SU-DHL-6 (cell line): ENCODE data around the gene SLC25A1.

ENCODE experiments used
- H2AFZ ChIP-seq: fragments of 200-600 bp; sonication (generic); 2 replicates; pipeline ENCODE4 v1.6.1; 2014; ENCODE audit warnings: low read depth, mild to moderate bottlenecking, moderate library complexity, mixed read lengths, antibody characterized with exemption, low read length; ENCODE audit not compliant: severe bottlenecking
- H3F3A ChIP-seq: fragments of 200-600 bp; shearing (Covaris generic); 2 replicates; pipeline ENCODE4 v1.6.0; 2016; ENCODE audit warnings: antibody characterized with exemption, mild to moderate bottlenecking; ENCODE audit not compliant: insufficient read depth
- H3K27ac ChIP-seq: fragments of 200-600 bp; sonication (generic); 2 replicates; pipeline ENCODE4 v1.5.1; 2016; ENCODE audit warnings: low read depth, mild to moderate bottlenecking, low read length, moderate library complexity, mixed read lengths
- H3K27me3 ChIP-seq: fragments of 200-600 bp; sonication (generic), shearing (Covaris generic); 2 replicates; pipeline ENCODE4 v1.6.0; 2014; ENCODE audit warnings: mild to moderate bottlenecking, low read length
- H3K36me3 ChIP-seq: fragments of 200-600 bp; sonication (generic); 2 replicates; pipeline ENCODE4 v1.6.1; 2014; ENCODE audit warnings: mild to moderate bottlenecking, low read length, mixed read lengths
- H3K4me2 ChIP-seq: fragments of 300-600, 200-600 bp; shearing (Covaris generic), sonication (generic); 2 replicates; pipeline ENCODE4 v1.6.0; 2014; ENCODE audit warnings: low read length, low read depth, mild to moderate bottlenecking; ENCODE audit not compliant: poor library complexity, severe bottlenecking
- H3K4me3 ChIP-seq: fragments of 200-600 bp; sonication (generic); 2 replicates; pipeline ENCODE4 v1.5.1; 2014; ENCODE audit warnings: antibody characterized with exemption, low read length, mild to moderate bottlenecking, mixed read lengths; ENCODE audit not compliant: insufficient read depth, poor library complexity, severe bottlenecking
- H3K79me2 ChIP-seq: fragments of 200-600 bp; sonication (generic); 2 replicates; pipeline ENCODE4 v1.6.1; 2014; ENCODE audit warnings: mild to moderate bottlenecking, low read length, moderate library complexity; ENCODE audit not compliant: insufficient read depth
- H3K9ac ChIP-seq: fragments of 200-600 bp; sonication (generic); 2 replicates; pipeline ENCODE4 v1.7.0; 2014; ENCODE audit warnings: mild to moderate bottlenecking, low read length
- H3K9me2 ChIP-seq: fragments of 200-600 bp; sonication (generic); replicated peaks from 2 replicates; pipeline ENCODE4 v1.6.1; 2014; ENCODE audit warnings: low read length; ENCODE audit not compliant: insufficient read depth
- H3K9me3 ChIP-seq: fragments of 200-600 bp; sonication (generic); 2 replicates; pipeline ENCODE4 v1.6.1; 2014; ENCODE audit warnings: low read length, mixed read lengths; ENCODE audit not compliant: insufficient read depth
- H4K20me1 ChIP-seq: fragments of 200-600 bp; sonication (generic); 2 replicates; pipeline ENCODE4 v1.6.1; 2014; ENCODE audit warnings: low read depth, mild to moderate bottlenecking, antibody characterized with exemption, low read length, moderate library complexity, mixed read lengths
- CTCF ChIP-seq: fragments of 200-600 bp; sonication (generic); IDR thresholded peaks from one replicate; pipeline ENCODE4 v1.5.1; 2017; ENCODE audit warnings: antibody characterized with exemption, mild to moderate bottlenecking, low read length, moderate library complexity; ENCODE audit not compliant: insufficient read depth, poor library complexity, severe bottlenecking
- EZH2phosphoT487 ChIP-seq: fragments of 200-600 bp; sonication (generic), shearing (Covaris generic); conservative IDR thresholded peaks from 2 replicates; pipeline ENCODE4 v1.6.1; 2018; ENCODE audit warnings: mild to moderate bottlenecking, antibody characterized with exemption, low read length, moderate library complexity, mixed read lengths

Gene SLC25A1

DNA sequence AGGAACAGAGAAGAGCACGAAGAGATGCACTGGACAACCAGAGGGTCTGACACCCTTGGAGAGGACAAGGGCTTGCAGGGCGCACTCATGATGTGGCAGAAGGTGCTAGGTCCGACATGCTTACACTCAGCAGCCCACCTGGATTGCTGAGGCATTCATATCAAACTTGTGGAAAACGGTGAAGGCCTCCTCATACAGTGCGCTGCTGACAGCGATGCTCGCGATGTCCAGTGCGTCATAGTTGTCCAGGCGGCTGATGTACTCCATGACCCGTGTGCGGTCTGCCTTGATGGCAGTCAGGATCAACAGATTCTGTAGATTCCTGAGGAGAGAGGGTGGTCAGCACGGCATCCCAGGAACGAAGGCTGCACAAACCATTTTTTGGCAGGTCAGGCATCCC, 31.7 kb upstream of the SLC25A1 start:
- H3K9ac ChIP-seq, result no peak overlapping the region
- H3K4me2 ChIP-seq, result no peak overlapping the region
- no peaks in the 10 kb centered on the region for H3F3A ChIP-seq
- TF ChIP-seq EZH2phosphoT487 (no peak), CTCF (no peak)
- H3K9me3 ChIP-seq, result no peaks in the 10 kb centered on the region
- H3K27ac ChIP-seq, result no peak overlapping the region
- no peak overlapping the region for H2AFZ ChIP-seq
- no peaks in the 10 kb centered on the region for H3K27me3 ChIP-seq
- H4K20me1 ChIP-seq, result no peaks in the 10 kb centered on the region
- H3K9me2 ChIP-seq, result no peaks in the 10 kb centered on the region
- H3K36me3 ChIP-seq, result no peaks in the 10 kb centered on the region
- no peak overlapping the region for H3K4me3 ChIP-seq
- no peaks in the 10 kb centered on the region for H3K79me2 ChIP-seq

DNA sequence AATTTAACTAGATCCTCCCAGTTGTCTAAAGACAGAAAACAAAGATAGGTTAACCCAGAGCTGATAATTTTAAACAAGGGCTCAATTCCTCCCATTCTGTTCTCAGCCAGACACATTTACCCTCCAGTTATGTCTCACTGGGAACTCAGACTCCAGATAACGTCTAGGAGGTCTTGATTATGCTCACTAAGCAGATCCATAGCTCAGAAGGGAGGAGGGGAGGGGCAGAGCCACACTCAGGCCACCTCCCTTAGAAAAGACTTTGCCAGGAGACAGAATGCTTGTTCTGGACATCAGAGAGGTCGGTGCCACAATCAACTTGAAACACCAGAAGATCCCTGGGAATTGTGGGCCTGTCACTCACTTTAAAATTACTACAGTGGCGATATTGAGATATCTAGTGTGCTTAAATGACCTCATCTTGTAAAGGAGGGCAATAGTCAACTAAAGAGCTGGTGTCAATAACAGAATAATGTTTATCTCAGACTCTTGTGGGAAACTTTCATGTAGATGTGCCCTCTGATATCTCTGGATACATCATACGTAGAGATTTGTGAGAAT, 29.8 kb upstream of the SLC25A1 start:
- Histone ChIP-seq H2AFZ (no peak overlapping the region), H3K4me2 (no peak overlapping the region), H3K9me2 (no peaks in the 10 kb centered on the region), H3K27ac (no peak overlapping the region), H3F3A (no peaks in the 10 kb centered on the region), H3K9me3 (no peaks in the 10 kb centered on the region), H3K4me3 (no peak overlapping the region), H3K79me2 (no peaks in the 10 kb centered on the region), H3K9ac (no peak overlapping the region), H3K36me3 (no peaks in the 10 kb centered on the region), H4K20me1 (no peaks in the 10 kb centered on the region), H3K27me3 (no peaks in the 10 kb centered on the region)
- TF ChIP-seq EZH2phosphoT487 (no peak), CTCF (no peak)

- Histone ChIP-seq H3K9ac (no peak overlapping the region), H2AFZ (no peak overlapping the region), H3K4me3 (no peak overlapping the region), H3F3A (no peaks in the 10 kb centered on the region), H3K36me3 (no peaks in the 10 kb centered on the region), H3K9me3 (no peaks in the 10 kb centered on the region), H3K79me2 (no peaks in the 10 kb centered on the region), H4K20me1 (no peaks in the 10 kb centered on the region), H3K9me2 (no peaks in the 10 kb centered on the region), H3K27ac (no peak overlapping the region), H3K4me2 (no peak overlapping the region), H3K27me3 (no peaks in the 10 kb centered on the region)
- TF ChIP-seq CTCF (no peak), EZH2phosphoT487 (no peak)
These were observed 29.3 kb upstream of the SLC25A1 start for GRCh38 chr22:19207884-19208283.
